HG02970 (cell line): ENCODE data around the gene SLC17A9.
A peak's percentile ranks its signal among the peaks of the same experiment; 100 is the strongest.

Experiments used
- ATAC-seq: cut with Tn5 transposase; IDR thresholded peaks from one replicate; pipeline ENCODE4 v1.9.1; 2021; ENCODE audit warnings: mild to moderate bottlenecking, moderate library complexity, moderate number of reproducible peaks; ENCODE audit not compliant: unreplicated experiment, low FRiP score

Gene SLC17A9

DNA sequence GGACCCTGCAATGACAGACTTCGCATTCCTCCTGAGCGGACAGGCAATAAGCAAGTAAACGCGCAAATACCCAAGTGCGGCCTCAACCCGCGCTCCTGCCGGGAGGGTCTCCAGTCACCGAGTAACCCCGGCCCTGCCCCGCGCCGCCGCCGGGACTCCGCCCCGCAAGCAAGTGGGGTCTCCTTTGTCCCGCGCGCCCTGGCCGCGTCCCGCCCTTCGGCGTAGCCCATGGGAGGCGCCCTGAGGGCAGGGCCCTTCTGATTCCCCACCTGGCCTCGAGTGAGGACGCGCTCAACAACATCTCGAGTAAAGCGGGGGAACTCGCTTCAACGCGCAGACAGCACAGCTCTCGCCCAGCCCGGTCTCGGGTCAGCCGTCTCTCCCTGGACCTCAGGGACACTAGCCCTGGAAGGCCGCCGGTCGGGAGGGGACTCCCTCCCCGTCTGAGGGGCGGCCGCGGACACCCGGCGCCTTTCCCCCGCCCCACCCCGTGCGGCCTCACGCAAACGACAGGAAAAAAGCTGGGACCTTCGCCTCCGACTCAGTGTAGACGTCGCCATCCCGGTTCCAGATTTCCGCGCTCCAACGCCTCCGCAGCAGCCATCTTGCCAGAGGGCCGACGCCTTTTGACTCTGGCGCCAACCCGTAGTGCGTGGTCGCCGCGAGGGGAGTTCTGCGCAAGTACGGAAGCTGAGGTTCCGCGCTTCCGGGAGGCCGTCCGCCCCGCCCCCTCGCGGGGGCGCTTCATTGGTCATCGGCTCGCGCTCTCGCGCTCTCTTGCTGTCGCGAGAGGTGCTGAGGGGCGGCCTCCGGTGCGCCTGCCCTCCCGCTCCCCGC is 15.0 kb upstream of the SLC17A9 start:
- peak; percentile 82 for ATAC-seq

DNA sequence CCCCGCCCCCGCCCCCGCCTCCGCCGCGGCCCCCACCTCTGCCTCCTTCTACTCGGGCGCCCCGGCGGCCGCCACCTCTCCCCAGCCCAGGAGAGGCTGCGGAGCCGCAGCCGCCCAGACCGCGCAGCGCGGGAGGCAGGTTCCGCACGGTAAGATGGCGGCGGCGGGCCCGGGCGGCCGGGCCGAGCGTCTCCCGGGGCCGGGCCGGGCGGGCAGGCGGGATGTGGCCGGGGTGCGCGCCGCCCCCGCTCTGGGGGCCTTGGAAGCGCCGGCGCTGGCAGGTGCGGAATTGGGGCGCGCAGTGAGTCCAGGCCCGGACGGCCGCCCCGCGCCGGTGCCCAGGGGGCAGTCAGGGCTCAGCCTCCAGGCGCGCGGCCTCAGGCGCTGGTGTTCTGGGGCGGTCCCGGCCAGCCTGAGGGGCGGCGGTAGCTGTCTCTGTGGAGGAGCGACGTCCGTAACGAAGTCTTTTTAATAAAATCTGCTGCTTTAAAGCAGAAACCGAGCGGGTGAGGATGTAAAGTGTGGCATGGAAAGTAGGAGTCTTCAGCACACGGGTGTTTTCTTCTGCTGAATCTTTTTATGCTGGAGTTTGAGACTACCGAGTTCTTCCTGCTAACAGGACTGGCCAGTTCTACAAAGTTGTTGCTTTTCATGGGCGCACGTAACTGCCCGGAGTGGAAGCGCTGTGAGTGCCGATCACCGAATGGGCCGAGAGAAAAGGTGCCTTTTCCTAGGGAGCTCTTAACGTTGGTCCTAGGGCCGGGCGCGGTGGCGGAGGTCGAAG is 14.2 kb upstream of the SLC17A9 start, which contains the start of gene GID8:
TSS of gene GID8 (plus strand) at position 43 of the 784 bp plus-strand sequence. CDS start 3,356 bp downstream, outside the sequence.
- ATAC-seq = peak; percentile 43

DNA sequence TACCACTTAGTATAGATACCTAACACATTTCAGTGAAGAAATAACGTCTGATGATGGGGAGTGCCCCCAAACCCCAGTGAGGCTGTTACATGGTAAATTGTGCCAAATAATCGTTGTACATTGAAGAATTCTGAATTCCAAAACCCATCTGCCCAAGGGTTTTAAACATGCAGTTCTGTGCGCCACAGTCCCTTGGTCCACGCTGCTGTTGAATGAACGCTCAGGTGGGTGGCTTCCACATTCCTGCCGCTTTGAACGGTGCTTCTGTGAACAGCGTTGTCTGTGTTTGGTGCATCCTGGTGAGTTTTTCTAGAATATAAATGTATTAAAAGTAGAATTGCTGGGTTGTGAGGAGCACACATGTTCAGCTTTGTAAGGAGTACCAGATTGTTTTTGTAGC is 11.6 kb upstream of the SLC17A9 start:
- no peak for ATAC-seq

DNA sequence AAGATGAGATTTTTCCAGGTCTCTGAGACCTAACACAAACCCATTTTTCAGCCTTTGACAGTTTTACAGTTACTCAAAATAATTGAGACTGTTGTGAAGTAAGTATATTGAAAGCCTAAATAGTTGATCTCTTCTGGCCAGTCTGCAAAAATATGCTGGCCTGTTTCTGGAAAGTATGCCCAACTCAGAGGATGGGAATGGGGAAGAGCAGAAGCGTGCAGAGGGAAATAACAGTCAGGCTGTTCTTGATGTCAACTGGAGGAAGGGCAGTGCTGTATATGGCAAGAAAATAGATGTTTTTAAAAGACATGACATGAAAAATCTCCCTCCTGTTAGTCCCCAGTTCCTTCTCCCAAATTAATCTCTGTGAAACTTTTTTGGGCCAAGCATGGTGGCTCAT is 10.7 kb upstream of the SLC17A9 start:
- no peak for ATAC-seq

DNA sequence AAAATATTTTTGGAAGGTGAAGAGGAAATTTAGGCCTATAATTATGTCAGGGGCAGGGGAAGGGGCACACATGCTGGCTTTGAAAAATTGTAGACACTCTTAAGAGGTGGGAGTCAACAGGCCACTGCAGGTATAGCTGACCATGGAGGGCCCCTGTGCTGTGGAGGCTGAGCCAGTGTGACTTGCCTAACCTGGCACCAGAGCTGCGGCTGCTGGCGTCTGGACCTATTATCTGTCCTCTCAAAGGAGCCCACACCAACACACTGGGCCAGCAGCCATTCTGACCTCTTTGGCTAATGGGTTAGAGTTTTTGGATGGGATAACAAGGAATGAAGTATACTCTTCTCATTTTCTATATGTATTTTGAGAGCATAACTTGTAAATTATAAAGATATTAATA is 10.1 kb upstream of the SLC17A9 start:
- ATAC-seq = no peak

DNA sequence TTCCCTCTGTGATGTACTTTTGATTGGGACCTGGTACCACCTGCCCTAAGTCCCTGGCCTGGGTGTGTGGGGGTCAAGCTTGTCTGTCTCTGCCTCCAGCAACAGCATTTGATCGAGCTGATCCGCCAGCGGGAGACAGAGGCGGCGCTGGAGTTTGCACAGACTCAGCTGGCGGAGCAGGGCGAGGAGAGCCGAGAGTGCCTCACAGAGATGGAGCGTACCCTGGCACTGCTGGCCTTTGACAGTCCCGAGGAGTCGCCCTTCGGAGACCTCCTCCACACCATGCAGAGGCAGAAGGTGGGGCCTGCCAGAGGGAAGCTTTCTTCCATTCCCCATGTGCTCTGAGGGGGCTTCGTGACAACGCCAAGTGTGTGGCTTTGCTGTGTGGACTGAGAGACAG is 9.1 kb upstream of the SLC17A9 start:
- no peak for ATAC-seq

DNA sequence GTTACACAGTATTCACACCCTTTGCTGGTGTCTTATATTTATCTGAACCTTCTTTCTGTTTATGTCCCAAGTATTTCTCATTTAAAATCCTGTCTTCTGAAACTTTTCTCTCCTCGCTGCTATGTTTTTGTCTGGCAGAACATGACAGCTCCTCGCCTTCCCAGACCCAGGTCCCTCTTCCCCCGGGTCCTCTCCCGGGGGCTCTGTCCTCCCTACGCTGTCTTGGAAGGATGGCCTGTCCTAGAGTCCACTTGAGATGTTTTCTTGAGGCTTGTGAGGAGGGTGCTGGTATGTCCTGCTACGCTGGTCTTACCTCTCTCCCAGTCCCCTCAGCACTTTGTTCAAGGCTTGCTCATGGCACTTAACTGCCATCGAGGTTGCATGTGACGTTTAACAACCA is 8.3 kb upstream of the SLC17A9 start:
- no peak for ATAC-seq

DNA sequence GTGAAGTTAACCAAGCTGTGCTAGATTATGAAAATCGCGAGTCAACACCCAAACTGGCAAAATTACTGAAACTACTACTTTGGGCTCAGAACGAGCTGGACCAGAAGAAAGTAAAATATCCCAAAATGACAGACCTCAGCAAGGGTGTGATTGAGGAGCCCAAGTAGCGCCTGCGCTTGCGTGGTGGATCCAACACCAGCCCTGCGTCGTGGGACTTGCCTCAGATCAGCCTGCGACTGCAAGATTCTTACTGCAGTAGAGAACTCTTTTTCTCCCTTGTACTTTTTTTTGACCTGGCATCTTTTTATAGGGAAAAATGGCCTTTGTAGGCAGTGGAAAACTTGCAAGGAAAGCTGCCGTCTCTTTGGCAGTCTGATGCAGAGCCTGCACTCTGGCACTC is 7.8 kb upstream of the SLC17A9 start:
- no peak for ATAC-seq

DNA sequence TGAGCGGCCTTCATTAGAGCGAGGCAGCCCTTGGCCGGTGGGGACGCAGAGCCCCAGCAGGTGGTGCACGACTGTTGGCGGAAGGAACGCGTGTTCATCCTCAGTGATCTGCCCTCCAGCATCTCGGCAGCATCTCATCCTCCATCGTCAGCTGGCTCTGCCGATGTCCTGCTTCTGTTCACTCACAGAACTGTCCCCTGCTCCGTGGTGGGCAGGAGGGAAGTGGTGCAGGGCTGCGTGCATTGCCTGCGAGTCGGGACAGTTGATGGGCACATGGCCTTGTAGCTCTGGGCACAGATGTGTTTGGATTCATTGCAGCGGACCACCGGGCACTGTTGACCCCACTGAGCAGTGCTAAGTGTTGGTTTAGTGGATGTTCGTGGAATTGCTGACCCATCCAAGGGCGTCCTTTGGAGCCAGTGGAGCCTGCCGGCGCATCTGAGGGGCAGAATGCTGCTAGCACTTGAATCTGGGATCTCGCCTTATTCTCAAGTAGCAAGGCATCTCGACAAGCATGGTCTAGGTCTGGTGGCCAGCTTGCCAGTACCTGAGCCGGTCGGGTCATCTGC is 6.7 kb upstream of the SLC17A9 start:
- ATAC-seq = no peak

DNA sequence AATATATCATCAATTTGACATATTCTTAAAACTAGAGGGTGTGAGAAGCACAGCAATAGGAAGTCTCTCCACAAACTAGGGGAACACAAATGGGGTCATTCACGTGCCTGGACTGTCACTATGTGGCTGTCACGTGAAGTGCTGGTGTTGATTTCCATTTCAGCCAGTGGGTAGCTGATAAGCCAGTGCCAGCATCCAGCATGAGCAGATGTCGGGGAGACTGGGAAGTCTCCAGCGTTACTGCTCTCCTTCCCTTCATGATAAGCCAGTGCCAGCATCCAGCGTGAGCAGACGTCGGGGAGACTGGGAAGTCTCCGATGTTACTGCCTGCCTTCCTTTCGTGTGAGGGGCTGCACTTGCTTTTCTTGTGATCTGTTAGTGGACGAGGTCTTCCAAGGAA is 5.6 kb upstream of the SLC17A9 start:
- no peak for ATAC-seq

DNA sequence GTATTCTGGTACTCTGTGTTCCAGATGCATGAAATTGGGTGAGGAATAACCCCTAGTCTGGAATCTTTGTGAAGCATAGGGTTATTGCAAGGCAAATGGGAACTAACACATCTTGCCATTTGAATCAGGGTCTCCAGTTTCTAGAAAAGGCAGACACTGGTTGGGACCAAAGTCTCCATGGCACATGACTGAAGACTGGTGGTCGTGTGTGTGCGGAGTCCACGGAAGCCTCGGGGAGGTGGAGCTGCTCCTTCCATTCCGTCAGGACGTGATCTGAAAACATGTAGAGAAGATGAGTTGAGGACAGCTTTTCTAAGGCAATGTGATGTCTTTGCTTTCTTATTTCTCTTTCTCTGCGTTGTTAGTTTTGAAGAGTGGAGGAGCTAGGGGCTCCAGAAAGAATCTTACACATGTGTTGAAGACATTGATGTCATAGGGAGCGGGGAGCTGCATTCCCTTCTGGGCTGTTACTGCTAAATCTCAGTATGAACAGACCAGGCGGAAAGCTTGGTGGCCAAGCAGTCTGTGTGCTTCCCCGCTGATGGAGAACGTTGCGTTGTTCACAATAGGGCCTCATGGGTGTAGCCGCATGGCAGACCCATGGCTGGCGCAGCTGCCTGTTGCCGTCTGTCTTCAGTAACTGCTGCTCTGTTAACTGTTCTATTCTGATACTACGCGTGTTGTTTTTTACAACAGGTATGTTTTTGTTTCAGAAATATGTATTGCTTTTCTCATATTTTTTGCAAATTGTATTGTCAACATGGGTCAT is 4.8 kb upstream of the SLC17A9 start:
- no peak for ATAC-seq

DNA sequence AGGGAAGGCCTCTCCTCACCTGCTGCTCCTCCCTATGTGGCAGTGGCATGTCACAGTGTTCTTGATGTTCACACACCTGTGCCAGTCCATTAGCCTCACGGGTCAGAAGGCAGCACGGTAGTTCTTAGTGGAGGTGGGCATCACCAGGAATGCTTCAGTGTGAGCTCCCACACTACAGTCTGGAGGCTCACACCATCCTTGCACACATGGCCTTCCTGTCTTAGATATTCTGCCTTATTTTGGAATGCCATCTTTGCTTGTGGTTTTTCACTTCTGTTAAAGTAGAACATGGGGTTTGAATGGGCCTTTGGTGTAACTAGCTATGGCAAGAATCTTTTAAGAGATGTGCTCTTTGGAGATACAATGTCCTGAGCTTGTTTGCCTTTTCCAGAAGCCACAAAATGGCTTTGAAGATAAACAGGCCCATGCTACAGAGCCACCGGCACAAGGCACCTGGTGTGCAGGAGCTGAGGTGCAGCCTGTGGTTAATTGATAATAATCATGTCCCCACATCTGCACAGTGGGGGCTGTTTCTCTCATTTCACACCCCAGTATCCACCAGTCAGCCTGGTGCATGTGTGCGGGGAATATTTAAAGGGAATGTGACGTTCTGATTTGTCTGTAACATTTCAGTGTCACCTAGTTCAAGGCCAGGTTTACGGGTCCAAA is 3.2 kb upstream of the SLC17A9 start:
- ATAC-seq = no peak

DNA sequence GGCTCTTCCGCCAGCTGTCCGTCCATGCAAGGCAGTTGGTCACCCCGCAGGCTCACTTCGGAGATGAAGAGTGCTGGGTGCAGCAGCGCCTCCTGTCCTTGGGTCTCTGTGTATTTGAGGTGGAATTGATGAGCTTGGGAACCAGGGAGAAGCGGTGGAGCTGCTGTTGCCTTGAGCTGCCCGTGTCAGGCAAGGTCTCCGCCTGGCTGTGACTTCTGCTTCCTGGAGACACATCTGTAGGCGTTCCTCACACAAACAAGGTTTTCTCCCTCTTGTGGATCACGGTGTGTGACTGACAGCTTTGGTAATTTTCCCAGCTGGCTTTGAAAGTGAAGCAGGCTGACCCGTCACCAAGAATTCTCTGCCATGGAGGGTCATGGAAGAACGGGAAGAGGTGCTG is 2.5 kb upstream of the SLC17A9 start:
- ATAC-seq = no peak

DNA sequence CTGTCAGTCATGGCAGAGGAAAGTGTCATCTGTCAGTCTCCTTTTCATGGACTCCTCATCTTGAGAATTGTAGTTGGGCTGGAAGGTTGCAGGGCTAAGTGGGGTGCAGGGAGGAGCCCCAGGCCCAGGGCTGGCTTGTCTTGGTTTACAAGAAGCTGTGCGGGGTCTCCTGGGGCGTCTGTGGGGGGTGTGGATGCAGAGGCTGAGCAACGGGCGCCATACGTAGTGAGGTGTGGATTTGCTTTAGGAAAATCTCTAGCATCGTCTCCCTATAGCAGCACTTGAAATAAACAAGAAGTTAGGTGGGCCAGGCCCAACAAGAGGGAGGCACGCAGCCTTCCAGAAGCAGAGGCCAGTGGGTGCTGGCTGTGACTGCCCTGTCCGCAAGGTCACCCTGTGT is 1.8 kb upstream of the SLC17A9 start:
- ATAC-seq = no peak

DNA sequence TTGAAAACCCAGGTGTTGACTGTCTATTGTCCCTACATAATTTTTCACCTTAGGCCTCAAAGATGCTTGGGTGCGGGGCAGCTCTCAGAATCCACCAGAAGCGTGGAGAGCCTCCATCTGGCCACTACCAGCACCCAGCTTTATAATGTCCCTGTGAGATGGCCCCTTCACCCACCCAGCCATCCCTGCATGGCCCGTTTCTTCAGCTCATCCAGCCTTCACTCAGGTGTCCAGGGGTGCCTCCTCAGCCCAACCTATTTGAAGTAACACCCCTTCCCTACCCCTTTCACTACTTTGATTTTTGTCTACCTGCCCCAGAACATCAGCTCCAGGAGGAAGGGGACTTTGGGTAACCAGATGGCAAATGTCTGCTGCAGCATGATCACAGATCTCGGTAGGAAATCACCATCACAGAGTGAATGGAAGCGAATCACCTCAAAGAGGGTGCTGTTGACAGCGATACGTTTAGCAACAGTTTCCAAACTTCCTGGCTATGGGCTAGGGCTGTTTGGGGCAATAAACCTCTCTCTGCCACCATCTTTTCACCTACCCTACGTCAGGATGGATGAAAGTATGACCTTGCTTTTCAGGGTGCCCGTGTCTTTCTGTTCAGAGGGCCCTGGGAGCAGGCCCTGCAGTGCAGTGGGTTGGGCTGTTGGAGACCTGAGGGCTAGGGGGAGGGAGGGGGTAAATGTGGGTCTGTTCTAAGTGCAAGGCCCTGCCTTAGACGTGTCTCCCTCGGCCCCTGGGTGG is 1.2 kb upstream of the SLC17A9 start:
- ATAC-seq = no peak

DNA sequence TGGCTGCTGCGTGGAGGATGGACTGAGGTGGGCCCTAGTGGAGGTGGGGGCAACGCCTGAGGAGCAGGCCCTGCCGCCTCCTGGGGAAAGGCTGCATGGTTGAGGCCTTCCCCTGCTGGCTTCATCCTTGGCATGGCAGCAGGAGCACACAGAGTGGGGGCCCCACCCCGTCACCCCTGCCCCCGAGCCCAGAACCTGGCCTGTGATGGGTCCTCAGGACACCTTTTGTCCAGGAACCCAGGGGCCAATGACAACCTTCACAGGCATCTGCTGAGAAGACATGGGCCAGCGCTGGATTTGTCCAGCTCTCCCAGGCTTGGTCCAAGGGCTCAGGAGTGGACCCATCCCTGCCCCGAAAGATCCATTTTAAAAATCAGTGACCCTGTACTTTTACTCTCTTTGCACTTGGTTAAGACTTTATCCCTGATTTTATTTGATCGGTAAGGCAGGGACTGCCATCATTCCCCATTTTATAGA is 575 bp upstream of the SLC17A9 start:
- ATAC-seq = no peak

DNA sequence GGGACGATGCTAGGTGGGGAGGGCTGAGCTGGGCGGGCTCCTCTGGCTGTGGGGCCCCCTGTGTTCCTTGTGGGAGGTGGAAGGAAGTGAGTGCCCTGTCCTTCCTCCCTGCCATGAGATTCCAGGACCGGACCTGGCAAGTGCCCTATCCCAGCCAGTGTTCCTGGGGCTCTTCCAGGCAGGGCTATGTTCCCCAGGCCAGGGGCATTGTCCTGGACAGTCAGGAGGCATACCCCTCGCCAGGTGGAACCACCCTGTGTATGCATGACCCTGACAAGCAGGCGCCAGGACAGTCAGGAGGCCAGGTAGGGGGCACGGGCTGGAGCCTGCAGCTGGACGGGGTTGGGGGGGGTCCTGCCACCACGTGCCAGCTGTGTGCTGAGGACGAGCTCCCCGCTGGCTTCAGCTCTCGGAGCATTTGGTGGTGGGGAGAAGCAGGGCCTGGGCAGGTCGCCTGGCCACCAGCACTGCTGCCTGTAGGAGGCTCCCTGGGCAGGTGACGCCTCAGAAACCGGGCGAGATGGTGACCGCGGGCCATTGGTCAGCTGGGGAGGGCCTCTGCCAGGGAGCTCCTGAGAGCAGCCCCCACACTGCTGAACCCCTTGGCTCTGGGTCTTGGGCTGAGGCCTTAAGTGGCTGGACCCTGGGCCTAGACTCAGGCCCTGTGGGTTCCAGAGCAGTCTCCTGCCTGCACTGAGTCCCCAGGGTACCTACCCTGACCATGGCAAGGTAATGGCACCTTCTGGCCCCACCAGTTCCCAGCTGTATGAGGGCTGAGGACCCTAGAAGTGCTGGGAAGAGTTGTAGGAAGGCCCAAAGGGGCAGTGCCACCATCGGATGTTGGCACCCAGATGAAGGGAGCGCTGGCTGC is 694 bp downstream of the SLC17A9 start:
- ATAC-seq = no peak
